Measurements from ENCODE around the gene LRRTM4.
"Not testable (repeated sequence)": the region's sequence is repeated elsewhere in the genome, so short reads cannot be mapped to it uniquely, and the experiment has no call there.

Gene LRRTM4

GRCh38 chr2:77081597-77081996 is 440.6 kb downstream of the LRRTM4 start:
- no peak for DNase-seq (ENCODE audit: low read depth)

- DNase-seq (ENCODE audit: low read depth): no peak
These were observed 457.9 kb downstream of the LRRTM4 start for GRCh38 chr2:77064324-77064723.

- no peak for DNase-seq (ENCODE audit: low read depth)
These were observed 467.2 kb downstream of the LRRTM4 start for GRCh38 chr2:77054938-77055337.

GRCh38 chr2:77046339-77046738 is 475.8 kb downstream of the LRRTM4 start:
- no peak for DNase-seq (ENCODE audit: low read depth)

- not testable (repeated sequence) for DNase-seq (ENCODE audit: low read depth)
These were observed 476.7 kb downstream of the LRRTM4 start for GRCh38 chr2:77045456-77045855.

GRCh38 chr2:77034445-77034844 is 487.7 kb downstream of the LRRTM4 start:
- no peak for DNase-seq (ENCODE audit: low read depth)

DNA sequence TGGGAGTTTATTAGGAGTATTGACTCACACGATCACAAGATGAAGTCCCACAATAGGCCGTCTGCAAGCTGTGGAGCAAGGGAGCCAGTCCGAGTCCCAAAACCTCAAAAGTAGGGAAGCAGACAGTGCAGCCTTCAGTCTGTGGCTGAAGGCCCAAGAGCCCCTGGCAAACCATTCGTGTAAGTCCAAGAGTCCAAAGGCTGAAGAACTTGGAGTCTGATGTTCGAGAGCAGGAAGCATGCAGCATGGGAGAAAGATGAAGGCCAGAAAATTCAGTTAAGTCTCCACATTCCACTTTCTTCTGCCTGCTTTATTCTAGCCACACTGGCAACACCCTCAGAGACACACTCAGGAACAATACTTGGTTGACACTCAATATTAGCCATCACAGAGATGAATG is 492.9 kb downstream of the LRRTM4 start:
- DNase-seq (ENCODE audit: low read depth): not testable (repeated sequence)

GRCh38 chr2:77028032-77028600 is 494.1 kb downstream of the LRRTM4 start:
- no peak for DNase-seq (ENCODE audit: low read depth)

DNA sequence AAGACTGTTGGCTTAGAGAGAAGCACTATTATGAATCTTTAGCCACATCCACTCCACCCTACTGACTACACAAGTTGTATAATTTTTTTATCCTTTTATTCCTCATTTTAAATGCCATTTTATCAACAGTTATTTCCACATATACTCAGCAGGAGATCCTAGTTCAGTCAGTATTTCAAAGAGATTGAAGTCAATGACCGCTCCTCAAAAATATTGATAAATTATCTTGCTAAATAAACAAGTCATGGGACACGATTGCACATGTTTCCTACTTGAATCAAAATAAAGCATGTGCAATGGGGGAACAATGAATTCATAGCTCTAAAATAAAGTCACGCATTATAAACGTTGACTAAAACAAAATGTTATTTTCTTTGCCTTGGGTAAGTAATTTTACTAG is 496.5 kb downstream of the LRRTM4 start:
- DNase-seq (ENCODE audit: low read depth): no peak

DNA sequence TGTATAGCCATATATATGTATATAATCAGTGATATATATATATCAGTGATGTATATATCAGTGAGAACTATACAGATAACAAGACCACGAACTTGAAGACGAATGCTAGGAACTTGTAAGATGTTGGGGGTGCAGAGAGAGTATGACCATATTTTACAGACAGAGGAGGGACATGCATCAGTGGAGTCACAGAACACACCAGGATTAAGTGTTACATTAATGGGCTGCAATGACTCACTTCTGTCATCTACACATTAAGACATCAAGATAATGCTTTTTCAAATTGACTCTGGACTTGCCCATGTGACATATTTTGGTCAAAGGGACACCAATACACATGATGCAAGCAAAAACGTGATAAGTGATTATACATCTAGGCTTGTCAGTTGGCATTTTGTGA is 501.0 kb downstream of the LRRTM4 start:
- DNase-seq (ENCODE audit: low read depth): no peak

GRCh38 chr2:77018219-77018618 is 504.0 kb downstream of the LRRTM4 start:
- DNase-seq (ENCODE audit: low read depth): no peak

- no peak for DNase-seq (ENCODE audit: low read depth)
These were observed 504.8 kb downstream of the LRRTM4 start for GRCh38 chr2:77017355-77017745.

GRCh38 chr2:77016443-77017354 is 505.5 kb downstream of the LRRTM4 start:
- DNase-seq (ENCODE audit: low read depth): no peak

GRCh38 chr2:77013953-77014352 is 508.2 kb downstream of the LRRTM4 start:
- DNase-seq (ENCODE audit: low read depth): no peak

DNA sequence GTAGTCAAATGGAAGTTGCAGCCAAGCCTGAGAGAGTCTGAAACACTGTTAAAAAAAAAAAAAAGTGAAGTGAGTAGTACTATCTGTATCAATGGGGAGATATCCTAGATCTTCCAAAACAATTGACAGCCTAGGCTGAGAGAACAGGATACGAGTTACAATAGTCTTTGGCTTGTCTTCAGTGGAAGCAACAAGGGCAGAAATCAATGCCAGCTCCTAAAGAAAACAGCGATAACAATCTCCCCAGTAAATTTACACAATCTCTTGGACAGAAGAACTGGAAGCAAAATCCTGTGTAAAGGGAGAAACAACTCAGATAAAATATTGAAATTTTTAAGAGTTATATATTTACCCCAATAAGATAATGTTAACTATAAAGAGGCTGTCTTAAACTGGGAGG is 508.7 kb downstream of the LRRTM4 start:
- DNase-seq (ENCODE audit: low read depth): no peak

- DNase-seq (ENCODE audit: low read depth): no peak
These were observed 512.9 kb downstream of the LRRTM4 start for GRCh38 chr2:77009307-77009706.

DNA sequence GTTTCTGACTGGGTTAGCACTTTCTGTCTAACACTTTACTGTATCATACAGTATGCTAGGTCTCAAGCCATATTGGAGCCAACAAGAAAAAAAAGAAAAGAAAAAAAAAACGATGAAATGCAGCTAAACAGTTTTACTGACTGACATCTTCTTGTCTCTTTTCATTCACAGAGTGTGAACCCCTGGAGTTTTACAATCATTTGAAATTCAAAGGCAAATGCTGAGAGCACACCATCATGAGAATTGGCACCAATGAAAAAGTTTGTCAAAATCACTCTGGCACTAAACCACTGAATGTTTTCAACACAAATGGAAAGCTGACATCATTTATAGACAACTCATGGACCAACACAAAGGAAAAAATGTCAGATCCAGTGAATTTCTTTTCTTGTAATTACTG is 513.3 kb downstream of the LRRTM4 start:
- DNase-seq (ENCODE audit: low read depth): no peak

DNA sequence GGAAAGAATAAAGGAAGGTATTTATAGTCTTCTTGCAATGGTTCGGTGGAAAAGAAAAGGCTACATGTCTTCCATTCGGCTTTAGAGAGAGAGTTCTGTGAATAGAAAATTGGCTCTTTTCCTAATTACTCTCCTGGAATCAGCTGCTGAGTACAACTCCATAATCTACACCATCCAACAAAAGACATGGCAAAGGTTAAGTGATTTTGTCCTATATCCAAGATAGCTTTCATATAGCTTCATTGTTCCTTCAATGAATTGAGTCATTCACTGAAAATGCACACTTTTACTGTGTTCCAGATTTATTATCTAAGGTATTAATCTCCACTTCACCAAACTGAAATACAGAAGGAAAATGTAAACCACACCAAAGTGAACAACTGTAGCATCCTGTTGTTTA is 514.5 kb downstream of the LRRTM4 start:
- DNase-seq (ENCODE audit: low read depth): no peak

GRCh38 chr2:77005522-77005921 is 516.7 kb downstream of the LRRTM4 start:
- no peak for DNase-seq (ENCODE audit: low read depth)

- no peak for DNase-seq (ENCODE audit: low read depth)
These were observed 520.3 kb downstream of the LRRTM4 start for GRCh38 chr2:77001895-77002294.

- no peak for DNase-seq (ENCODE audit: low read depth)
These were observed 523.5 kb downstream of the LRRTM4 start for GRCh38 chr2:76998704-76999103.

DNA sequence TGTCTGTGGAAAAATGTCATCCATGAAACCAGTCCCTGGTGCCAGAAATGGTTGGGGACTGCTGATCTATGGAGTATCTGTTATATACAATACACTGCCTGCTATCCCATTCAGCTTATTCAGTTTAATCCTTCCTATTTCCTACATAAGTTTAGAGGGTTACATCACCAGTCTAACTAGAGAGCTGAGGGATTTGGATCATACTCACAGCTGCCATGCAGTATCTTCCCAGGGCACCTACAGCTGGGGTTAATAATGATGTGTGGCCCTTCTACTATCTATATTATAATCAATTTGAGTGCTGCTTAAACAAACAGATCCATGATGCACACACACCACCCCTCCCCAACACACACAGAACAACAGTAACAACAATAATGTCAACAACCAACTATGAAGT is 524.0 kb downstream of the LRRTM4 start:
- DNase-seq (ENCODE audit: low read depth): no peak

DNA sequence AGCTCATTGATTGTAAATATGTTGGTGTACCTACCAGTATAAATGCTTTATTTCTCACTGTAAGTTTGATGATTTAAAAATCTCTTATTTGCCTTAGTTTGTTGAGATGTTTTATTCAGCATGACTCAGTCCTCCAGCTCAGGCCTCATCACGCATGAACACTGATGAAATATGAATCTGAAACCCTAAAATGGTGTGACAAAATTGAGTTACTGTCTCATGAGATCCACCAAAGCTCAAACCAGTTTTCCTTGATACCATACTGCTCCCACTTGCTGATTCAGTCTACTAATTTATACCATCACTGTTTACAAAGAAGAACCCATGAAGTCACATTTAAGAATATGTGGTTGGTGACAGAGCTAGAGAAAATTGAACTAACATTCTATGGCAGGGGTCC is 524.9 kb downstream of the LRRTM4 start:
- no peak for DNase-seq (ENCODE audit: low read depth)
